ENCODE measurements around the gene GPR82.
"Not testable (repeated sequence)": the region's sequence is repeated elsewhere in the genome, so short reads cannot be mapped to it uniquely, and the experiment has no call there.

Gene GPR82

GRCh38 chrX:41723826-41724225 lies at the start of gene GPR82:
Gene GPR82, plus strand, starts transcription at chrX:41724181. Its CDS starts 2,846 bp downstream, at chrX:41727027.
- DNase-seq (ENCODE audit: low read depth), result no peak

GRCh38 chrX:41676361-41676760 lies 47.6 kb upstream of the GPR82 start:
- DNase-seq (ENCODE audit: low read depth), result not testable (repeated sequence)

GRCh38 chrX:41677183-41678060 lies 46.6 kb upstream of the GPR82 start:
- DNase-seq (ENCODE audit: low read depth), result no peak

GRCh38 chrX:41684138-41684537 lies 39.8 kb upstream of the GPR82 start:
- DNase-seq (ENCODE audit: low read depth), result no peak

GRCh38 chrX:41684940-41685339 lies 39.0 kb upstream of the GPR82 start:
- no peak for DNase-seq (ENCODE audit: low read depth)

GRCh38 chrX:41686788-41687187 lies 37.2 kb upstream of the GPR82 start:
- no peak for DNase-seq (ENCODE audit: low read depth)

GRCh38 chrX:41688156-41688555 lies 35.8 kb upstream of the GPR82 start:
- DNase-seq (ENCODE audit: low read depth), result no peak

GRCh38 chrX:41688835-41689234 lies 35.1 kb upstream of the GPR82 start, which contains the start of gene GPR34:
Gene GPR34, plus strand, starts transcription at chrX:41688973. Its CDS starts 6,661 bp downstream, at chrX:41695634.
- DNase-seq (ENCODE audit: low read depth), result no peak

- DNase-seq (ENCODE audit: low read depth), result no peak
Observed at GRCh38 chrX:41689711-41690110, 34.3 kb upstream of the GPR82 start.

- peak; percentile 0 for DNase-seq (ENCODE audit: low read depth)
Observed at GRCh38 chrX:41692162-41692749, 31.7 kb upstream of the GPR82 start.

- no peak for DNase-seq (ENCODE audit: low read depth)
Observed at GRCh38 chrX:41693024-41693423, 31.0 kb upstream of the GPR82 start.

GRCh38 chrX:41695426-41695825 lies 28.6 kb upstream of the GPR82 start:
- DNase-seq (ENCODE audit: low read depth), result no peak

GRCh38 chrX:41703574-41704029 lies 20.4 kb upstream of the GPR82 start:
- DNase-seq (ENCODE audit: low read depth), result no peak

- no peak for DNase-seq (ENCODE audit: low read depth)
Observed at GRCh38 chrX:41705042-41705441, 18.9 kb upstream of the GPR82 start.

GRCh38 chrX:41705680-41706374 lies 18.2 kb upstream of the GPR82 start:
- no peak for DNase-seq (ENCODE audit: low read depth)

- no peak for DNase-seq (ENCODE audit: low read depth)
Observed at GRCh38 chrX:41707218-41707617, 16.8 kb upstream of the GPR82 start.

GRCh38 chrX:41708486-41708885 lies 15.5 kb upstream of the GPR82 start:
- no peak for DNase-seq (ENCODE audit: low read depth)

GRCh38 chrX:41711021-41711667 lies 12.8 kb upstream of the GPR82 start:
- DNase-seq (ENCODE audit: low read depth), result no peak

- DNase-seq (ENCODE audit: low read depth), result no peak
Observed at GRCh38 chrX:41716222-41716621, 7.8 kb upstream of the GPR82 start.

- DNase-seq (ENCODE audit: low read depth), result no peak
Observed at GRCh38 chrX:41716767-41717473, 7.1 kb upstream of the GPR82 start.

- DNase-seq (ENCODE audit: low read depth), result no peak
Observed at GRCh38 chrX:41718481-41719235, 5.3 kb upstream of the GPR82 start.

Data from non-pigmented ciliary epithelial cell (primary cell).